ENCODE measurements around the gene NBEA.
A peak's percentile ranks its signal among the peaks of the same experiment; 100 is the strongest.

The NBEA gene

GRCh38 chr13:35501661-35502235 lies 559.7 kb downstream of the NBEA start:
- DNase-seq (ENCODE audit: low read depth in 2 of 2) = no peak

GRCh38 chr13:35502456-35502855 lies 560.4 kb downstream of the NBEA start:
- no peak for DNase-seq (ENCODE audit: low read depth in 2 of 2)

GRCh38 chr13:35512271-35512920 lies 570.3 kb downstream of the NBEA start:
- peak; percentile 80 to 81 for DNase-seq (ENCODE audit: low read depth in 2 of 2)

- DNase-seq (ENCODE audit: low read depth in 2 of 2) = no peak
Measured at GRCh38 chr13:35514061-35514477, 572.0 kb downstream of the NBEA start.

- DNase-seq (ENCODE audit: low read depth in 2 of 2) = no peak
Measured at GRCh38 chr13:35514801-35515502, 572.9 kb downstream of the NBEA start.

- DNase-seq (ENCODE audit: low read depth in 2 of 2) = no peak
Measured at GRCh38 chr13:35518337-35518946, 576.4 kb downstream of the NBEA start.

- DNase-seq (ENCODE audit: low read depth in 2 of 2) = no peak
Measured at GRCh38 chr13:35524171-35524570, 582.1 kb downstream of the NBEA start.

- no peak for DNase-seq (ENCODE audit: low read depth in 2 of 2)
Measured at GRCh38 chr13:35526577-35526976, 584.5 kb downstream of the NBEA start.

GRCh38 chr13:35527451-35527850 lies 585.4 kb downstream of the NBEA start:
- DNase-seq (ENCODE audit: low read depth in 2 of 2) = no peak

GRCh38 chr13:35530147-35530546 lies 588.1 kb downstream of the NBEA start:
- DNase-seq (ENCODE audit: low read depth in 2 of 2) = no peak

GRCh38 chr13:35530581-35530980 lies 588.5 kb downstream of the NBEA start:
- no peak for DNase-seq (ENCODE audit: low read depth in 2 of 2)

- DNase-seq (ENCODE audit: low read depth in 2 of 2) = no peak
Measured at GRCh38 chr13:35531526-35531925, 589.5 kb downstream of the NBEA start.

- DNase-seq (ENCODE audit: low read depth in 2 of 2) = no peak
Measured at GRCh38 chr13:35534343-35534742, 592.3 kb downstream of the NBEA start.

- DNase-seq (ENCODE audit: low read depth in 2 of 2) = no peak
Measured at GRCh38 chr13:35548790-35549189, 606.7 kb downstream of the NBEA start.

GRCh38 chr13:35549481-35549880 lies 607.4 kb downstream of the NBEA start:
- DNase-seq (ENCODE audit: low read depth in 2 of 2) = peak; percentile 11 to 12

- peak; percentile 61 to 74 for DNase-seq (ENCODE audit: low read depth in 2 of 2)
Measured at GRCh38 chr13:35552172-35552844, 610.2 kb downstream of the NBEA start.

- DNase-seq (ENCODE audit: low read depth in 2 of 2) = no peak
Measured at GRCh38 chr13:35554972-35555623, 613.0 kb downstream of the NBEA start.

- no peak for DNase-seq (ENCODE audit: low read depth in 2 of 2)
Measured at GRCh38 chr13:35557475-35557874, 615.4 kb downstream of the NBEA start.

GRCh38 chr13:35561540-35561939 lies 619.5 kb downstream of the NBEA start:
- DNase-seq (ENCODE audit: low read depth in 2 of 2) = no peak

- DNase-seq (ENCODE audit: low read depth in 2 of 2) = no peak
Measured at GRCh38 chr13:35565273-35565672, 623.2 kb downstream of the NBEA start.

GRCh38 chr13:35566340-35566739 lies 624.3 kb downstream of the NBEA start:
- DNase-seq (ENCODE audit: low read depth in 2 of 2) = no peak
